ENCODE data around the gene ADAMTS12. TPM values are rescaled to one million over a fixed set of nuclear protein-coding genes. Genes with fewer than 3 reads are reported as not detected.

ADAMTS12 gene
- total and polyA plus RNA-seq, 2 experiments from 2014 or later = 9.1 to 17.1 TPM

DNA sequence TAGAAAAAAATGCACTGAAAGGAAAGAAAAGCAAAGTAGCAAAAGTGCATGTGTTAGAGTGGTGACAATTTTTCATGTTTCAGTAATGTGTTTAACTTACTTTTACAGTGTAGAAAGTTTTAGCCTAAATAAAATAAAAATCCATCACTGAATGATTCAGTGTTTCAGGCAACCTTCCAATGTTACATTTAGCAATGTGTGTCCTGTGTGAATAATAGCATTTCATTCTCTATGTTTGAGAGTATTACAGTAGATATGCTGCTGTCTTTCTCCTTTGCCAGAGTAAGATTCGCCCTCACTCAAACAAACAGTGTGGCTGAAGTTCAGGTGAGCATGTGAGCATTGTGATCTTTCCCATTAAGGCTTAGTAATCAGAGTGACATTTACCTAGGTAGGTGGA, 279.9 kb downstream of the ADAMTS12 start (continued):
- TF ChIP-seq, protein P1, sequence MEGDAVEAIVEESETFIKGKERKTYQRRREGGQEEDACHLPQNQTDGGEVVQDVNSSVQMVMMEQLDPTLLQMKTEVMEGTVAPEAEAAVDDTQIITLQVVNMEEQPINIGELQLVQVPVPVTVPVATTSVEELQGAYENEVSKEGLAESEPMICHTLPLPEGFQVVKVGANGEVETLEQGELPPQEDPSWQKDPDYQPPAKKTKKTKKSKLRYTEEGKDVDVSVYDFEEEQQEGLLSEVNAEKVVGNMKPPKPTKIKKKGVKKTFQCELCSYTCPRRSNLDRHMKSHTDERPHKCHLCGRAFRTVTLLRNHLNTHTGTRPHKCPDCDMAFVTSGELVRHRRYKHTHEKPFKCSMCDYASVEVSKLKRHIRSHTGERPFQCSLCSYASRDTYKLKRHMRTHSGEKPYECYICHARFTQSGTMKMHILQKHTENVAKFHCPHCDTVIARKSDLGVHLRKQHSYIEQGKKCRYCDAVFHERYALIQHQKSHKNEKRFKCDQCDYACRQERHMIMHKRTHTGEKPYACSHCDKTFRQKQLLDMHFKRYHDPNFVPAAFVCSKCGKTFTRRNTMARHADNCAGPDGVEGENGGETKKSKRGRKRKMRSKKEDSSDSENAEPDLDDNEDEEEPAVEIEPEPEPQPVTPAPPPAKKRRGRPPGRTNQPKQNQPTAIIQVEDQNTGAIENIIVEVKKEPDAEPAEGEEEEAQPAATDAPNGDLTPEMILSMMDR (conservative IDR thresholded peaks at IDR 0.05; ENCODE audit: low read depth in 2 of 2) = no peak
- TF ChIP-seq ZNF114 (CRISPR knock-in tag; IDR thresholded peaks at IDR 0.05) (no peak), JUNB (IDR thresholded peaks at IDR 0.05; ENCODE audit: unreplicated experiment) (no peak), NANOG (IDR thresholded peaks at IDR 0.05; ENCODE audit: borderline replicate concordance) (no peak)

DNA sequence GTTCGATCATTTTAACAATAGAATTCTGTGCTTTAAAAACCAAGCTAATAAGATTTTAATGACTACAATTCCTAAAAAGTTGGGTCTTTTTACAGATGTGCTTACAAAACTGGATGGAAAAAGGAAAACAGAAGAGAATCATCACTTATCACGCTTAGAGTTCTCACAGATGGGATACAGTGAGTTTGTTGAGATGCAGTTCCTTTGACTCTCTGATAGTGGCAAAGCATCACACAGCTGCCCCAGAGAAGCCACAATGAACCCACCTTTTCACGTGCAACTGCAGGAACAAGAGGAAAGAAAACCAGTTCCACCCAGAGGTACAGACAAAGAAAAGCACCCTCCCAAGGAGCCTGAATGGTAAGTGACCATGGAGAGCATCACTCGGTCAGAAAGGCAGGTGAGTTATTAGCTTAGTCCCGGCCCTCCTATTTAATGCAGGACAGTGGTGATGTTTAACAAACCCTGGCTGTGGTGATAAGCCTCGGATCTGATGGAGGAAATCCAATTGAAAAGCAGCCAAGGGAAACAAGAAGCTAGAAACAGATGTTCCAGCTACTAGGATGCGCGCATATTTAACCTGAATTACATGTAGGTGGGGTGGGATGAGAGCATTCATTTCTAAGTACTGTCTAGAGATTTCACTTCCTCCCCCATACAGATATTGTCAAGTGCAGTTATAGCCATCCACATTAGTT, 283.3 kb downstream of the ADAMTS12 start:
- DNase-seq (ENCODE audit: low spot score) (peak; percentile 42), ATAC-seq (peak; percentile 89)
- TF ChIP-seq, protein P2, sequence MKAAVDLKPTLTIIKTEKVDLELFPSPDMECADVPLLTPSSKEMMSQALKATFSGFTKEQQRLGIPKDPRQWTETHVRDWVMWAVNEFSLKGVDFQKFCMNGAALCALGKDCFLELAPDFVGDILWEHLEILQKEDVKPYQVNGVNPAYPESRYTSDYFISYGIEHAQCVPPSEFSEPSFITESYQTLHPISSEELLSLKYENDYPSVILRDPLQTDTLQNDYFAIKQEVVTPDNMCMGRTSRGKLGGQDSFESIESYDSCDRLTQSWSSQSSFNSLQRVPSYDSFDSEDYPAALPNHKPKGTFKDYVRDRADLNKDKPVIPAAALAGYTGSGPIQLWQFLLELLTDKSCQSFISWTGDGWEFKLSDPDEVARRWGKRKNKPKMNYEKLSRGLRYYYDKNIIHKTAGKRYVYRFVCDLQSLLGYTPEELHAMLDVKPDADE (IDR thresholded peaks at IDR 0.05) = no peak
- TF ChIP-seq, protein P3, sequence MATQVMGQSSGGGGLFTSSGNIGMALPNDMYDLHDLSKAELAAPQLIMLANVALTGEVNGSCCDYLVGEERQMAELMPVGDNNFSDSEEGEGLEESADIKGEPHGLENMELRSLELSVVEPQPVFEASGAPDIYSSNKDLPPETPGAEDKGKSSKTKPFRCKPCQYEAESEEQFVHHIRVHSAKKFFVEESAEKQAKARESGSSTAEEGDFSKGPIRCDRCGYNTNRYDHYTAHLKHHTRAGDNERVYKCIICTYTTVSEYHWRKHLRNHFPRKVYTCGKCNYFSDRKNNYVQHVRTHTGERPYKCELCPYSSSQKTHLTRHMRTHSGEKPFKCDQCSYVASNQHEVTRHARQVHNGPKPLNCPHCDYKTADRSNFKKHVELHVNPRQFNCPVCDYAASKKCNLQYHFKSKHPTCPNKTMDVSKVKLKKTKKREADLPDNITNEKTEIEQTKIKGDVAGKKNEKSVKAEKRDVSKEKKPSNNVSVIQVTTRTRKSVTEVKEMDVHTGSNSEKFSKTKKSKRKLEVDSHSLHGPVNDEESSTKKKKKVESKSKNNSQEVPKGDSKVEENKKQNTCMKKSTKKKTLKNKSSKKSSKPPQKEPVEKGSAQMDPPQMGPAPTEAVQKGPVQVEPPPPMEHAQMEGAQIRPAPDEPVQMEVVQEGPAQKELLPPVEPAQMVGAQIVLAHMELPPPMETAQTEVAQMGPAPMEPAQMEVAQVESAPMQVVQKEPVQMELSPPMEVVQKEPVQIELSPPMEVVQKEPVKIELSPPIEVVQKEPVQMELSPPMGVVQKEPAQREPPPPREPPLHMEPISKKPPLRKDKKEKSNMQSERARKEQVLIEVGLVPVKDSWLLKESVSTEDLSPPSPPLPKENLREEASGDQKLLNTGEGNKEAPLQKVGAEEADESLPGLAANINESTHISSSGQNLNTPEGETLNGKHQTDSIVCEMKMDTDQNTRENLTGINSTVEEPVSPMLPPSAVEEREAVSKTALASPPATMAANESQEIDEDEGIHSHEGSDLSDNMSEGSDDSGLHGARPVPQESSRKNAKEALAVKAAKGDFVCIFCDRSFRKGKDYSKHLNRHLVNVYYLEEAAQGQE (IDR thresholded peaks at IDR 0.05; ENCODE audit: unreplicated experiment) = no peak
- TF ChIP-seq, protein P1 (conservative IDR thresholded peaks at IDR 0.05; ENCODE audit: low read depth in 2 of 2) = 0 out of 4 replicates have a peak, but pooled peaks of 1 of the 2 experiments have one; percentile 8
- TF ChIP-seq, protein P4, sequence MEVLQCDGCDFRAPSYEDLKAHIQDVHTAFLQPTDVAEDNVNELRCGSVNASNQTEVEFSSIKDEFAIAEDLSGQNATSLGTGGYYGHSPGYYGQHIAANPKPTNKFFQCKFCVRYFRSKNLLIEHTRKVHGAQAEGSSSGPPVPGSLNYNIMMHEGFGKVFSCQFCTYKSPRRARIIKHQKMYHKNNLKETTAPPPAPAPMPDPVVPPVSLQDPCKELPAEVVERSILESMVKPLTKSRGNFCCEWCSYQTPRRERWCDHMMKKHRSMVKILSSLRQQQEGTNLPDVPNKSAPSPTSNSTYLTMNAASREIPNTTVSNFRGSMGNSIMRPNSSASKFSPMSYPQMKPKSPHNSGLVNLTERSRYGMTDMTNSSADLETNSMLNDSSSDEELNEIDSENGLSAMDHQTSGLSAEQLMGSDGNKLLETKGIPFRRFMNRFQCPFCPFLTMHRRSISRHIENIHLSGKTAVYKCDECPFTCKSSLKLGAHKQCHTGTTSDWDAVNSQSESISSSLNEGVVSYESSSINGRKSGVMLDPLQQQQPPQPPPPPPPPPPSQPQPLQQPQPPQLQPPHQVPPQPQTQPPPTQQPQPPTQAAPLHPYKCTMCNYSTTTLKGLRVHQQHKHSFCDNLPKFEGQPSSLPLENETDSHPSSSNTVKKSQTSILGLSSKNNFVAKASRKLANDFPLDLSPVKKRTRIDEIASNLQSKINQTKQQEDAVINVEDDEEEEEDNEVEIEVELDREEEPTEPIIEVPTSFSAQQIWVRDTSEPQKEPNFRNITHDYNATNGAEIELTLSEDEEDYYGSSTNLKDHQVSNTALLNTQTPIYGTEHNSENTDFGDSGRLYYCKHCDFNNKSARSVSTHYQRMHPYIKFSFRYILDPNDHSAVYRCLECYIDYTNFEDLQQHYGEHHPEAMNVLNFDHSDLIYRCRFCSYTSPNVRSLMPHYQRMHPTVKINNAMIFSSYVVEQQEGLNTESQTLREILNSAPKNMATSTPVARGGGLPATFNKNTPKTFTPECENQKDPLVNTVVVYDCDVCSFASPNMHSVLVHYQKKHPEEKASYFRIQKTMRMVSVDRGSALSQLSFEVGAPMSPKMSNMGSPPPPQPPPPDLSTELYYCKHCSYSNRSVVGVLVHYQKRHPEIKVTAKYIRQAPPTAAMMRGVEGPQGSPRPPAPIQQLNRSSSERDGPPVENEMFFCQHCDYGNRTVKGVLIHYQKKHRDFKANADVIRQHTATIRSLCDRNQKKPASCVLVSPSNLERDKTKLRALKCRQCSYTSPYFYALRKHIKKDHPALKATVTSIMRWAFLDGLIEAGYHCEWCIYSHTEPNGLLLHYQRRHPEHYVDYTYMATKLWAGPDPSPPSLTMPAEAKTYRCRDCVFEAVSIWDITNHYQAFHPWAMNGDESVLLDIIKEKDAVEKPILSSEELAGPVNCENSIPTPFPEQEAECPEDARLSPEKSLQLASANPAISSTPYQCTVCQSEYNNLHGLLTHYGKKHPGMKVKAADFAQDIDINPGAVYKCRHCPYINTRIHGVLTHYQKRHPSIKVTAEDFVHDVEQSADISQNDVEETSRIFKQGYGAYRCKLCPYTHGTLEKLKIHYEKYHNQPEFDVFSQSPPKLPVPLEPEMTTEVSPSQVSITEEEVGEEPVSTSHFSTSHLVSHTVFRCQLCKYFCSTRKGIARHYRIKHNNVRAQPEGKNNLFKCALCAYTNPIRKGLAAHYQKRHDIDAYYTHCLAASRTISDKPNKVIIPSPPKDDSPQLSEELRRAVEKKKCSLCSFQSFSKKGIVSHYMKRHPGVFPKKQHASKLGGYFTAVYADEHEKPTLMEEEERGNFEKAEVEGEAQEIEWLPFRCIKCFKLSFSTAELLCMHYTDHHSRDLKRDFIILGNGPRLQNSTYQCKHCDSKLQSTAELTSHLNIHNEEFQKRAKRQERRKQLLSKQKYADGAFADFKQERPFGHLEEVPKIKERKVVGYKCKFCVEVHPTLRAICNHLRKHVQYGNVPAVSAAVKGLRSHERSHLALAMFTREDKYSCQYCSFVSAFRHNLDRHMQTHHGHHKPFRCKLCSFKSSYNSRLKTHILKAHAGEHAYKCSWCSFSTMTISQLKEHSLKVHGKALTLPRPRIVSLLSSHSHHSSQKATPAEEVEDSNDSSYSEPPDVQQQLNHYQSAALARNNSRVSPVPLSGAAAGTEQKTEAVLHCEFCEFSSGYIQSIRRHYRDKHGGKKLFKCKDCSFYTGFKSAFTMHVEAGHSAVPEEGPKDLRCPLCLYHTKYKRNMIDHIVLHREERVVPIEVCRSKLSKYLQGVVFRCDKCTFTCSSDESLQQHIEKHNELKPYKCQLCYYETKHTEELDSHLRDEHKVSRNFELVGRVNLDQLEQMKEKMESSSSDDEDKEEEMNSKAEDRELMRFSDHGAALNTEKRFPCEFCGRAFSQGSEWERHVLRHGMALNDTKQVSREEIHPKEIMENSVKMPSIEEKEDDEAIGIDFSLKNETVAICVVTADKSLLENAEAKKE (CRISPR knock-in tag; IDR thresholded peaks at IDR 0.05) = no peak
- Histone ChIP-seq H3K79me2 (replicated peaks; ENCODE audit: insufficient read depth) (no peaks in the 10 kb centered on the region), H3F3A (replicated peaks; ENCODE audit: low read depth) (no peaks in the 10 kb centered on the region), H3K27ac (ENCODE audit: low read depth) (no peak overlapping the region), H3K4me3 (no peak overlapping the region), H3K27me3 (ENCODE audit: insufficient read depth) (no peaks in the 10 kb centered on the region), H3K9me2 (ENCODE audit: insufficient read depth) (no peaks in the 10 kb centered on the region), H3K4me2 (no peak overlapping the region), H4K20me1 (replicated peaks; ENCODE audit: insufficient read depth) (no peaks in the 10 kb centered on the region), H2AFZ (no peak overlapping the region), H3K36me3 (ENCODE audit: insufficient read depth) (no peaks in the 10 kb centered on the region), H3K4me1 (ENCODE audit: insufficient read depth) (no peaks in the 10 kb centered on the region)
- H3K4me3 Mint-ChIP-seq = no peak overlapping the region
- no peak overlapping the region for H3K27ac Mint-ChIP-seq
- H3K27me3 Mint-ChIP-seq (ENCODE audit: insufficient read depth, low read depth, poor library complexity) = peaks cover 3% of the 10 kb centered on the region
- H3K4me1 Mint-ChIP-seq = peaks cover 6% of the 10 kb centered on the region
- no peaks in the 10 kb centered on the region for H3K9me3 Mint-ChIP-seq
- no peaks in the 10 kb centered on the region for H3K36me3 Mint-ChIP-seq (ENCODE audit: low read depth)

Measured in GM23338 (cell line).